Activated CD4-positive, CD25-positive, alpha-beta regulatory T cell treated with anti-CD3 and anti-CD28 coated beads, Interleukin-2, amount 50 U/mL, for 72 hours (primary cell): ENCODE measurements around the gene OR52J3.
"Not testable (repeated sequence)": the region's sequence is repeated elsewhere in the genome, so short reads cannot be mapped to it uniquely, and the experiment has no call there.

Experiments
- DNase-seq: peaks from one replicate; pipeline ENCODE4 v3.0.0; 2021

OR52J3 gene

GRCh38 chr11:5046226-5046625, at the start of gene OR52J3:
Gene OR52J3, plus strand, starts transcription at chr11:5046526. Its CDS starts 0 bp downstream, at chr11:5046526.
- DNase-seq = no peak

- DNase-seq = no peak
Observed at GRCh38 chr11:5004424-5005274, 41.7 kb upstream of the OR52J3 start.

GRCh38 chr11:5007561-5007960, 38.8 kb upstream of the OR52J3 start:
- DNase-seq = no peak

- no peak for DNase-seq
Observed at GRCh38 chr11:5011254-5011653, 35.1 kb upstream of the OR52J3 start.

- no peak for DNase-seq
Observed at GRCh38 chr11:5013012-5013411, 33.3 kb upstream of the OR52J3 start.

GRCh38 chr11:5021996-5022395, 24.3 kb upstream of the OR52J3 start:
- DNase-seq = no peak

- DNase-seq = no peak
Observed at GRCh38 chr11:5036669-5037068, 9.7 kb upstream of the OR52J3 start.

GRCh38 chr11:5037926-5038325, 8.4 kb upstream of the OR52J3 start:
- DNase-seq = no peak

GRCh38 chr11:5038341-5038740, 8.0 kb upstream of the OR52J3 start:
- no peak for DNase-seq

- DNase-seq = no peak
Observed at GRCh38 chr11:5040876-5041275, 5.5 kb upstream of the OR52J3 start.

- no peak for DNase-seq
Observed at GRCh38 chr11:5042091-5042490, 4.2 kb upstream of the OR52J3 start.

- no peak for DNase-seq
Observed at GRCh38 chr11:5043380-5043779, 2.9 kb upstream of the OR52J3 start.

GRCh38 chr11:5046754-5047330, 516 bp downstream of the OR52J3 start:
- no peak for DNase-seq

GRCh38 chr11:5058679-5059078, 12.4 kb downstream of the OR52J3 start:
- not testable (repeated sequence) for DNase-seq

- DNase-seq = no peak
Observed at GRCh38 chr11:5059391-5059790, 13.1 kb downstream of the OR52J3 start, which contains the start of gene OR52E2. Gene OR52E2, minus strand, starts transcription at chr11:5059627. Its CDS starts 0 bp downstream, at chr11:5059627.

- no peak for DNase-seq
Observed at GRCh38 chr11:5065027-5065426, 18.7 kb downstream of the OR52J3 start.

- no peak for DNase-seq
Observed at GRCh38 chr11:5069272-5069671, 22.9 kb downstream of the OR52J3 start, which contains the start of gene OR52E1. Gene OR52E1, plus strand, starts transcription at chr11:5069572.

GRCh38 chr11:5071799-5072198, 25.5 kb downstream of the OR52J3 start:
- DNase-seq = no peak

- no peak for DNase-seq
Observed at GRCh38 chr11:5081405-5081804, 35.1 kb downstream of the OR52J3 start.

- DNase-seq = no peak
Observed at GRCh38 chr11:5083602-5084001, 37.3 kb downstream of the OR52J3 start.

- no peak for DNase-seq
Observed at GRCh38 chr11:5088556-5088955, 42.2 kb downstream of the OR52J3 start.

- DNase-seq = no peak
Observed at GRCh38 chr11:5090668-5091067, 44.3 kb downstream of the OR52J3 start.

- no peak for DNase-seq
Observed at GRCh38 chr11:5092821-5093585, 46.7 kb downstream of the OR52J3 start.

GRCh38 chr11:5096011-5096410, 49.7 kb downstream of the OR52J3 start:
- no peak for DNase-seq
